Measurements from ENCODE around the gene GLDC.

- TF ChIP-seq POLR2AphosphoS5 (IDR thresholded peaks at IDR 0.05), result no peak
- TF ChIP-seq CTCF (IDR thresholded peaks at IDR 0.05), result no peak
Measured at GRCh38 chr9:6535594-6535993, 109.9 kb downstream of the GLDC start.

All from upper lobe of left lung (tissue), 4 donors.